ENCODE measurements around the gene WNK3.

Gene WNK3

GRCh38 chrX:54166915-54167314 lies 190.9 kb downstream of the WNK3 start:
- DNase-seq (ENCODE audit: low read depth), result no peak

- no peak for DNase-seq (ENCODE audit: low read depth)
Observed at GRCh38 chrX:54157561-54157960, 200.3 kb downstream of the WNK3 start.

Data from HS-27A (cell line).